Measurements from ENCODE around the gene MRPS34. TPM values are rescaled to one million over a fixed set of nuclear protein-coding genes. Genes with fewer than 3 reads are reported as not detected.
"Not testable (repeated sequence)": the region's sequence is repeated elsewhere in the genome, so short reads cannot be mapped to it uniquely, and the experiment has no call there.

MRPS34 gene
- total RNA-seq, 2 experiments from 2014 or later: 91.6 to 103 TPM

- no peaks in the 10 kb centered on the region for H3K9me3 Mint-ChIP-seq
- ATAC-seq (ENCODE audit: low read depth) (no peak), DNase-seq (peak; percentile 24)
- H3K4me1 Mint-ChIP-seq: no peaks in the 10 kb centered on the region
- POLR2A ChIA-PET: interaction anchor here (0.6 kb wide), 1 partner anchor 163 kb away, joined by 3 read pairs; no protein-coding TSS in a partner anchor
- H3K36me3 Mint-ChIP-seq: peaks cover 1% of the 10 kb centered on the region
- no peaks in the 10 kb centered on the region for H3K27me3 Mint-ChIP-seq
- no peak overlapping the region for H3K4me3 Mint-ChIP-seq
- H3K27ac Mint-ChIP-seq: no peak overlapping the region
Observed at GRCh38 chr16:1741553-1742165, 31.3 kb downstream of the MRPS34 start.

GRCh38 chr16:1740781-1741490 is 32.0 kb downstream of the MRPS34 start:
- Mint-ChIP-seq H3K27ac (no peak overlapping the region), H3K4me1 (no peaks in the 10 kb centered on the region), H3K36me3 (peaks cover 1% of the 10 kb centered on the region), H3K4me3 (no peak overlapping the region), H3K27me3 (no peaks in the 10 kb centered on the region), H3K9me3 (no peaks in the 10 kb centered on the region)
- ATAC-seq (ENCODE audit: low read depth) (no peak), DNase-seq (peak; percentile 21)
- POLR2A ChIA-PET: interaction anchor here (0.6 kb wide), 1 partner anchor 162 kb away, joined by 3 read pairs; no protein-coding TSS in a partner anchor

GRCh38 chr16:1740234-1740633 is 32.7 kb downstream of the MRPS34 start:
- DNase-seq: no peak
- POLR2A ChIA-PET: no interaction called here
- H3K27ac Mint-ChIP-seq: no peak overlapping the region
- no peak for ATAC-seq (ENCODE audit: low read depth)
- peaks cover 1% of the 10 kb centered on the region for H3K36me3 Mint-ChIP-seq
- no peaks in the 10 kb centered on the region for H3K27me3 Mint-ChIP-seq
- no peaks in the 10 kb centered on the region for H3K9me3 Mint-ChIP-seq
- no peaks in the 10 kb centered on the region for H3K4me1 Mint-ChIP-seq
- no peak overlapping the region for H3K4me3 Mint-ChIP-seq

GRCh38 chr16:1734816-1735215 is 38.1 kb downstream of the MRPS34 start:
- POLR2A ChIA-PET: no interaction called here
- Mint-ChIP-seq H3K27me3 (no peaks in the 10 kb centered on the region), H3K4me1 (no peaks in the 10 kb centered on the region), H3K4me3 (no peak overlapping the region), H3K27ac (no peak overlapping the region), H3K9me3 (no peaks in the 10 kb centered on the region), H3K36me3 (peaks cover 7% of the 10 kb centered on the region)
- DNase-seq (no peak), ATAC-seq (ENCODE audit: low read depth) (no peak)

- Mint-ChIP-seq H3K27me3 (no peaks in the 10 kb centered on the region), H3K4me1 (no peaks in the 10 kb centered on the region), H3K4me3 (no peak overlapping the region), H3K9me3 (no peaks in the 10 kb centered on the region), H3K36me3 (peaks cover 7% of the 10 kb centered on the region), H3K27ac (no peak overlapping the region)
- DNase-seq (no peak), ATAC-seq (ENCODE audit: low read depth) (no peak)
- POLR2A ChIA-PET: no interaction called here
Observed at GRCh38 chr16:1734123-1734522, 38.8 kb downstream of the MRPS34 start.

- H3K4me1 Mint-ChIP-seq; H3K27me3 Mint-ChIP-seq; DNase-seq; H3K27ac Mint-ChIP-seq; ATAC-seq (ENCODE audit: low read depth); H3K9me3 Mint-ChIP-seq; H3K36me3 Mint-ChIP-seq; H3K4me3 Mint-ChIP-seq: not testable (repeated sequence)
- POLR2A ChIA-PET: interaction anchor here (0.5 kb wide), 1 partner anchor 440 kb away, joined by 3 read pairs; no protein-coding TSS in a partner anchor
Observed at GRCh38 chr16:1732551-1732987, 40.4 kb downstream of the MRPS34 start.

- Mint-ChIP-seq H3K27ac (no peak overlapping the region), H3K4me3 (no peak overlapping the region), H3K36me3 (peaks cover 11% of the 10 kb centered on the region), H3K27me3 (no peaks in the 10 kb centered on the region), H3K4me1 (peaks cover 3% of the 10 kb centered on the region), H3K9me3 (no peaks in the 10 kb centered on the region)
- POLR2A ChIA-PET: no interaction called here
- DNase-seq (no peak), ATAC-seq (ENCODE audit: low read depth) (no peak)
Observed at GRCh38 chr16:1732071-1732470, 40.9 kb downstream of the MRPS34 start.

GRCh38 chr16:1731603-1732002 is 41.3 kb downstream of the MRPS34 start:
- Mint-ChIP-seq H3K9me3 (no peaks in the 10 kb centered on the region), H3K4me3 (no peak overlapping the region), H3K36me3 (peaks cover 15% of the 10 kb centered on the region), H3K27me3 (no peaks in the 10 kb centered on the region), H3K4me1 (peaks cover 5% of the 10 kb centered on the region), H3K27ac (no peak overlapping the region)
- DNase-seq: no peak
- POLR2A ChIA-PET: no interaction called here
- no peak for ATAC-seq (ENCODE audit: low read depth)

- H3K27ac Mint-ChIP-seq: no peak overlapping the region
- no peaks in the 10 kb centered on the region for H3K27me3 Mint-ChIP-seq
- peaks cover 17% of the 10 kb centered on the region for H3K36me3 Mint-ChIP-seq
- DNase-seq (no peak), ATAC-seq (ENCODE audit: low read depth) (no peak)
- POLR2A ChIA-PET: no interaction called here
- peaks cover 5% of the 10 kb centered on the region for H3K4me1 Mint-ChIP-seq
- no peaks in the 10 kb centered on the region for H3K9me3 Mint-ChIP-seq
- H3K4me3 Mint-ChIP-seq: no peak overlapping the region
Observed at GRCh38 chr16:1731073-1731472, 41.9 kb downstream of the MRPS34 start.

GRCh38 chr16:1729445-1729844 is 43.5 kb downstream of the MRPS34 start:
- peaks cover 5% of the 10 kb centered on the region for H3K4me1 Mint-ChIP-seq
- H3K4me3 Mint-ChIP-seq: no peak overlapping the region
- H3K27ac Mint-ChIP-seq: no peak overlapping the region
- H3K36me3 Mint-ChIP-seq: peaks cover 17% of the 10 kb centered on the region
- POLR2A ChIA-PET: no interaction called here
- ATAC-seq (ENCODE audit: low read depth): no peak
- no peaks in the 10 kb centered on the region for H3K9me3 Mint-ChIP-seq
- no peak for DNase-seq
- H3K27me3 Mint-ChIP-seq: no peaks in the 10 kb centered on the region

GRCh38 chr16:1729026-1729425 is 43.9 kb downstream of the MRPS34 start:
- no peaks in the 10 kb centered on the region for H3K9me3 Mint-ChIP-seq
- no peak overlapping the region for H3K27ac Mint-ChIP-seq

GRCh38 chr16:1727651-1728624 is 45.0 kb downstream of the MRPS34 start:
- ATAC-seq (ENCODE audit: low read depth): no peak
- DNase-seq: no peak
- no peak overlapping the region for H3K4me3 Mint-ChIP-seq
- no peaks in the 10 kb centered on the region for H3K9me3 Mint-ChIP-seq
- POLR2A ChIA-PET: no interaction called here
- H3K27ac Mint-ChIP-seq: no peak overlapping the region
- H3K27me3 Mint-ChIP-seq: no peaks in the 10 kb centered on the region
- peaks cover 12% of the 10 kb centered on the region for H3K36me3 Mint-ChIP-seq
- peaks cover 11% of the 10 kb centered on the region for H3K4me1 Mint-ChIP-seq

More at GRCh38 chr16:1729026-1729425, 43.9 kb downstream of the MRPS34 start:
- Mint-ChIP-seq H3K36me3 (peaks cover 17% of the 10 kb centered on the region), H3K4me3 (no peak overlapping the region), H3K4me1 (peaks cover 5% of the 10 kb centered on the region), H3K27me3 (no peaks in the 10 kb centered on the region)
- DNase-seq: no peak
- POLR2A ChIA-PET: no interaction called here
- ATAC-seq (ENCODE audit: low read depth): no peak

GRCh38 chr16:1726661-1727502 is 46.1 kb downstream of the MRPS34 start:
- Mint-ChIP-seq H3K4me3 (no peak overlapping the region), H3K4me1 (peaks cover 18% of the 10 kb centered on the region), H3K36me3 (peaks cover 11% of the 10 kb centered on the region), H3K27ac (peak overlapping the region; percentile 52), H3K9me3 (no peaks in the 10 kb centered on the region), H3K27me3 (no peaks in the 10 kb centered on the region)
- ATAC-seq (ENCODE audit: low read depth) (no peak), DNase-seq (no peak)
- POLR2A ChIA-PET: no interaction called here
